ENCODE data around the gene SELENOI.

The SELENOI gene

DNA sequence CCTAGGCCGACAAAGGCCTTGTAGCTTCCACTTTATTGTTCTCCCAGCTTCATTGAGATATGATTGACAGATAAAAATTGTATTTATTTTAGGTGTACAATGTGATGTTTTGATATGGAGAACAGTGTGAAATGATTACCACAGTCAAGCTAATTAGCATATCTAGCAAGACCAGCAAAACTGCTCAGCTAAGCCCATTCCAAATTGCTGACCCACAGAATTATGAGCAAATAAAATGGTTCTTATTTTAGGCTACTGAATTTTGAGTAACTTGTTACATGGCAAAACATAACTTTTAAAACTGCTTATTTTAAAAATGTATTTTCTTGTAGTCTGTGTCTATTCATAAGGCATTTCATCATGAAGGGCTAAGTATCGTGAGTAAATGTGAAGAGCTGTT, 8.6 kb upstream of the SELENOI start:
- TF ChIP-seq, protein P1, sequence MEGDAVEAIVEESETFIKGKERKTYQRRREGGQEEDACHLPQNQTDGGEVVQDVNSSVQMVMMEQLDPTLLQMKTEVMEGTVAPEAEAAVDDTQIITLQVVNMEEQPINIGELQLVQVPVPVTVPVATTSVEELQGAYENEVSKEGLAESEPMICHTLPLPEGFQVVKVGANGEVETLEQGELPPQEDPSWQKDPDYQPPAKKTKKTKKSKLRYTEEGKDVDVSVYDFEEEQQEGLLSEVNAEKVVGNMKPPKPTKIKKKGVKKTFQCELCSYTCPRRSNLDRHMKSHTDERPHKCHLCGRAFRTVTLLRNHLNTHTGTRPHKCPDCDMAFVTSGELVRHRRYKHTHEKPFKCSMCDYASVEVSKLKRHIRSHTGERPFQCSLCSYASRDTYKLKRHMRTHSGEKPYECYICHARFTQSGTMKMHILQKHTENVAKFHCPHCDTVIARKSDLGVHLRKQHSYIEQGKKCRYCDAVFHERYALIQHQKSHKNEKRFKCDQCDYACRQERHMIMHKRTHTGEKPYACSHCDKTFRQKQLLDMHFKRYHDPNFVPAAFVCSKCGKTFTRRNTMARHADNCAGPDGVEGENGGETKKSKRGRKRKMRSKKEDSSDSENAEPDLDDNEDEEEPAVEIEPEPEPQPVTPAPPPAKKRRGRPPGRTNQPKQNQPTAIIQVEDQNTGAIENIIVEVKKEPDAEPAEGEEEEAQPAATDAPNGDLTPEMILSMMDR (IDR thresholded peaks at IDR 0.05; ENCODE audit: low read depth, low read length, missing control alignments), result no peak
- H3K4me3 ChIP-seq (ENCODE audit: low read depth, low read length), result no peak overlapping the region
- DNase-seq (ENCODE audit: low read depth), result no peak

DNA sequence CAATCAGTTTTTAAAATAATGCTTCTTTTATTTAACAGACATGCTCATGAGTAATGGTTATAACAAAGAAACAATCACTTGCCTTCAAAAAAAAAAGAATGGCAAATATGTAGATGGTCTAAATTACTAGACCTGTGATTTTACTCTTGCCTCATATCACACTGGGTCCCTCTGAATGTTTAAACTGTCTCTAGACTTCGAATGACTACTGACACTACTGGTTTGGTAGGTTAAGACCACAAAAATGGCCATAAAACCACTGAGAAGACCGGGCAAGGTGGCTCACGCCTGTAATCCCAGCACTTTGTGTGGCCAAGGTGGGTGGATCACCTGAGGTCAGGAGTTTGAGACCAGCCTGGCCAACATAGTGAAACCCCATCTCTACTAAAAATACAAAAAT, 5.1 kb upstream of the SELENOI start:
- no peak for DNase-seq (ENCODE audit: low read depth)
- H3K4me3 ChIP-seq (ENCODE audit: low read depth, low read length), result no peak overlapping the region
- TF ChIP-seq, protein P1 (IDR thresholded peaks at IDR 0.05; ENCODE audit: low read depth, low read length, missing control alignments), result no peak

DNA sequence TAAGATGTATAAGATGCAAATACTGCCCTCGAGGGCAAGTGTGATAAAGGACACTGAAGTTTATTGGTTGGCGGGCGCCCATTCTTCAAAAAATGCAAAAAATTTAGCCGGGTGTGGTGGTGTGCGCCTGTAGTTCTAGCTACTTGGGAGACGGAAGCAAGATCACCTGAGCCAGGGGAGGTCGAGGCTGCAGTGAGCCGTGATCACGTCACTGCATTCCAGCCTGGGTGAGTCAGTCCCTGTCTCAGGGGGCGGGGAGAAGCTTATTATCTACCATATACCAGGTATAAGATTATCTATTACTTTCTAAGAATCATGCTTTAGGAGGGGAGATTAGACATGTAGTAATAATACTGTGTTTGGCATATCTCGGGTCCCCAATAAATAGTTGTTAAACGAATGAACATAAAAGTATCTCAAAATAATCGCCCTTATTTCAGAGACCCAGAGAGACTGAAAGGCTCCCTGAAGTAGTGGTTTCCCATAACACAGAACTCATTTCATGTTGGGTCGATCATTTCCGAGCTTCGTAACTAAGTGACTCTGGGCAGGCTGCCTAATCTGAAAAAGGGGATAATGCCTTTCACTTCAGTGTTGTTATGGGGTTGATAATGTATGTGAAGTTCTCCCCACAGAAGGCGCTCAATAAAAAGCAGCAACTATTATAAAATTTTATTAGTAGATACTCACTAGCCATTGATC, 1.2 kb upstream of the SELENOI start:
- no peak for DNase-seq (ENCODE audit: low read depth)
- TF ChIP-seq, protein P1 (IDR thresholded peaks at IDR 0.05; ENCODE audit: low read depth, low read length, missing control alignments), result no peak
- peak overlapping the region; percentile 82 for H3K4me3 ChIP-seq (ENCODE audit: low read depth, low read length)

DNA sequence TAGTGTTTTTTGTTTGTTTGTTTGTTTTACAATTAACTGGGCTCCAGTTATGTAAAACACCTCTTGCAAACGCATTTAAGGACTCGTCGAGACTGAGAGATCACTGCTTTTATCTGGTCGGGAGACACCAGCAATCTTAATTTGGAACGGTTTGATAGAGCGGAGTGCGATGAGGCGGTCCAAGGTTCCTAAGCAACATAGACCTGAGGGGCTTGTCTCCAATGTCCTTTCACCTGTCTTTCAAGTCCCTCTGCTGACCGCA, 729 bp upstream of the SELENOI start:
- no peak for DNase-seq (ENCODE audit: low read depth)
- H3K4me3 ChIP-seq (ENCODE audit: low read depth, low read length), result peak overlapping the region; percentile 82
- TF ChIP-seq, protein P1 (IDR thresholded peaks at IDR 0.05; ENCODE audit: low read depth, low read length, missing control alignments), result no peak

DNA sequence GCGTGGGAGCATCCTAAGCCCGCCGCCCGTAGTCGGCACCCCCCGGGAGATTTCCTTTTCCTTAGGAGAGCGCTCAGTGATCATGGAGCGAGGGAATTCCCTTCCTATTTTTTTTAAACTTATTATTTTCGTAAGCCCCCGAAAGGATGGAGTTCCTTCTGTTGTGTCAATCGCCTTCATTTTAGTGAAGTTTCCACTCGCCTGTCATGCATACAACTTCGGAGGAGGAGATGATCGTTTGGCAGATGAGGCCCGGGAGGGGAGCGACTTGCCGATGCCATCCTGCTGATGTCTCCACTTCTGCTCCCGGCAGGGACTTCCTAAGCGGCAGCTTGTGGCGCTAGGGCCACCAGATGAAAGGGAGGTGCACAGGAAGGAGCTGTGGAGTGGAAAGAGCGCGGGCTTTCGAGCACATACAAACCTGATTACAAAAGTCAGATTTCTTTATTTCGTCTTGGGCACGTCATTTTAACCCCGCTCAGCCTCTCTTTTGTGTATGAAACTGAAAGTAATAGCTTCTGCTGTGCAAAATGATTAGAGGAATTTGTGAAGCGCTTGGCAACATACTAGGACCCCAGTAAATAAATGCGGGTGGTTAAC, 611 bp downstream of the SELENOI start, which contains the start of gene ADGRF3:
TSS of gene ADGRF3 (minus strand) at position 336 of the 600 bp plus-strand sequence. CDS start 555 bp downstream, outside the sequence.
- peak within 1 kb of the TSS; percentile 82 for H3K4me3 ChIP-seq (ENCODE audit: low read depth, low read length)
- TF ChIP-seq, protein P1 (IDR thresholded peaks at IDR 0.05; ENCODE audit: low read depth, low read length, missing control alignments), result no peak
- no peak for DNase-seq (ENCODE audit: low read depth)

DNA sequence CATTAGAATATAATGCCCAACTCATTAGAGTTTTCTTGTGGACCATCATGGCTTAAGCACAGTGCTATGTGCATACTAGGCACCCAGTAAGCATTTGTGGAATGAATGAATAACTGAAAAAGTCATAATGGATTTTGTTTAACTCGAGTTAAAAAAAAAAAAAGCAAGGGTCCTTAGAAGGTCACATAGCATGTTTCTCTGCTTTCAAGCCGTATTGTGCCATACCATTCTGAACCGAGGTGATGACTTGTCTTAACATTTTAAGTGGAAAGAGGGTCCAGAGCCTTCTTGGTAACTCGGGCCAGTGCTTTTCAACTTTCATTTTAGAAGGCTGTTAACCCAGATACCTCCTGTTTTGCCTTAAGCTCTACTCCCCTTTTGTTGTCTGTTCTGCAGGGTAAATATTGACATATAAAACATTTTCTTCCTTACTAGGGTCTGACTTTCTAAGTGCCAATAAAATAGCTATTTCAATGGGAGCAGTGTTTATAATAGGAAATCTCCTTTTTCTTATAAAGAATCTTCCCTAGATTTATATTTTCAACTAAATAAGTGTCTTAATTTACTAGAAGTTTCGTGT, 1.4 kb downstream of the SELENOI start:
- TF ChIP-seq, protein P1 (IDR thresholded peaks at IDR 0.05; ENCODE audit: low read depth, low read length, missing control alignments), result no peak
- no peak for DNase-seq (ENCODE audit: low read depth)
- peak overlapping the region; percentile 82 for H3K4me3 ChIP-seq (ENCODE audit: low read depth, low read length)

Measured in GM12864 (cell line).